ENCODE results near the gene PGAM4. TPM values are rescaled to one million over a fixed set of nuclear protein-coding genes. Genes with fewer than 3 reads are reported as not detected.

Gene PGAM4
- total RNA-seq, 1 experiment from 2014 or later = 0.46 TPM

DNA sequence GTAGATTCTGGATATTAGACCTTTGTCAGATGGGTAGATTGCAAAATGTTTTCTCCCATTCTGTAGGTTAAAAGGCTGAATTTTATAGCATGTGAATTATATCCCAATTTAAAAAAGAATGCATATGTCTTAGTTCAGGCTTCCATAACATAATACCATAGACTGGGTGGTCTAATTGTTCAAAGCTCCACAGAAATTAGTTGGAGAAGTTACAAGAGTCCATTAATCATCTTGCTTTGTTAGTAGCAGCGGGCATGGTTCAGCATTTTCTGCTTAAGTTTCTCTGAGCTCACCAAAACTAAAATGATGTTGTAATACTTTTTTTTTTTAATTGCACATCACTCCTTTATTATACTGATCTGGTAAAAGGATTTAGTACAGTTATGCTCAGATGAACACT, 1.8 kb downstream of the PGAM4 start:
- ChIA-PET CTCF (no interaction called here), POLR2A (no interaction called here)
- TF ChIP-seq ZMAT4 (CRISPR knock-in tag; IDR thresholded peaks at IDR 0.05) = no peak
- TF ChIP-seq TP53 (CRISPR knock-in tag; IDR thresholded peaks at IDR 0.05) = no peak
- TF ChIP-seq TEAD1 (CRISPR knock-in tag; IDR thresholded peaks at IDR 0.05) = no peak
- TF ChIP-seq E2F4 (CRISPR knock-in tag; IDR thresholded peaks at IDR 0.05; ENCODE audit: borderline replicate concordance, low read depth) = no peak
- TF ChIP-seq, protein P1, sequence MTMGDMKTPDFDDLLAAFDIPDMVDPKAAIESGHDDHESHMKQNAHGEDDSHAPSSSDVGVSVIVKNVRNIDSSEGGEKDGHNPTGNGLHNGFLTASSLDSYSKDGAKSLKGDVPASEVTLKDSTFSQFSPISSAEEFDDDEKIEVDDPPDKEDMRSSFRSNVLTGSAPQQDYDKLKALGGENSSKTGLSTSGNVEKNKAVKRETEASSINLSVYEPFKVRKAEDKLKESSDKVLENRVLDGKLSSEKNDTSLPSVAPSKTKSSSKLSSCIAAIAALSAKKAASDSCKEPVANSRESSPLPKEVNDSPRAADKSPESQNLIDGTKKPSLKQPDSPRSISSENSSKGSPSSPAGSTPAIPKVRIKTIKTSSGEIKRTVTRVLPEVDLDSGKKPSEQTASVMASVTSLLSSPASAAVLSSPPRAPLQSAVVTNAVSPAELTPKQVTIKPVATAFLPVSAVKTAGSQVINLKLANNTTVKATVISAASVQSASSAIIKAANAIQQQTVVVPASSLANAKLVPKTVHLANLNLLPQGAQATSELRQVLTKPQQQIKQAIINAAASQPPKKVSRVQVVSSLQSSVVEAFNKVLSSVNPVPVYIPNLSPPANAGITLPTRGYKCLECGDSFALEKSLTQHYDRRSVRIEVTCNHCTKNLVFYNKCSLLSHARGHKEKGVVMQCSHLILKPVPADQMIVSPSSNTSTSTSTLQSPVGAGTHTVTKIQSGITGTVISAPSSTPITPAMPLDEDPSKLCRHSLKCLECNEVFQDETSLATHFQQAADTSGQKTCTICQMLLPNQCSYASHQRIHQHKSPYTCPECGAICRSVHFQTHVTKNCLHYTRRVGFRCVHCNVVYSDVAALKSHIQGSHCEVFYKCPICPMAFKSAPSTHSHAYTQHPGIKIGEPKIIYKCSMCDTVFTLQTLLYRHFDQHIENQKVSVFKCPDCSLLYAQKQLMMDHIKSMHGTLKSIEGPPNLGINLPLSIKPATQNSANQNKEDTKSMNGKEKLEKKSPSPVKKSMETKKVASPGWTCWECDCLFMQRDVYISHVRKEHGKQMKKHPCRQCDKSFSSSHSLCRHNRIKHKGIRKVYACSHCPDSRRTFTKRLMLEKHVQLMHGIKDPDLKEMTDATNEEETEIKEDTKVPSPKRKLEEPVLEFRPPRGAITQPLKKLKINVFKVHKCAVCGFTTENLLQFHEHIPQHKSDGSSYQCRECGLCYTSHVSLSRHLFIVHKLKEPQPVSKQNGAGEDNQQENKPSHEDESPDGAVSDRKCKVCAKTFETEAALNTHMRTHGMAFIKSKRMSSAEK (CRISPR knock-in tag; IDR thresholded peaks at IDR 0.05; ENCODE audit: borderline replicate concordance) = no peak
- TF ChIP-seq PRRX2 (CRISPR knock-in tag; IDR thresholded peaks at IDR 0.05) = no peak
- TF ChIP-seq, protein P2, sequence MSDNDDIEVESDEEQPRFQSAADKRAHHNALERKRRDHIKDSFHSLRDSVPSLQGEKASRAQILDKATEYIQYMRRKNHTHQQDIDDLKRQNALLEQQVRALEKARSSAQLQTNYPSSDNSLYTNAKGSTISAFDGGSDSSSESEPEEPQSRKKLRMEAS (CRISPR knock-in tag; IDR thresholded peaks at IDR 0.05) = no peak
- TF ChIP-seq IRF1 (CRISPR knock-in tag; IDR thresholded peaks at IDR 0.05) = no peak
- no peak for TF ChIP-seq CBFB (CRISPR knock-in tag; IDR thresholded peaks at IDR 0.05; ENCODE audit: low read depth)
- TF ChIP-seq ZNF425 (CRISPR knock-in tag; conservative IDR thresholded peaks at IDR 0.05) = no peak
- TF ChIP-seq PRDM15 (CRISPR knock-in tag; IDR thresholded peaks at IDR 0.05) = no peak
- no peak for TF ChIP-seq ZNF423 (CRISPR knock-in tag; IDR thresholded peaks at IDR 0.05)
- TF ChIP-seq ZNF232 (CRISPR knock-in tag; IDR thresholded peaks at IDR 0.05) = no peak
- TF ChIP-seq HMGA2 (CRISPR knock-in tag; IDR thresholded peaks at IDR 0.05) = no peak
- no peak for TF ChIP-seq ZBTB21 (CRISPR knock-in tag; IDR thresholded peaks at IDR 0.05; ENCODE audit: borderline replicate concordance)
- no peak for TF ChIP-seq ATF2 (CRISPR knock-in tag; IDR thresholded peaks at IDR 0.05; ENCODE audit: borderline replicate concordance, low read depth)
- no peak for TF ChIP-seq FOXP1 (CRISPR knock-in tag; IDR thresholded peaks at IDR 0.05; ENCODE audit: borderline replicate concordance)
- no peak for TF ChIP-seq SP1 (CRISPR knock-in tag; conservative IDR thresholded peaks at IDR 0.05)
- no peak overlapping the region for H3K27ac Mint-ChIP-seq
- no peak for DNase-seq (ENCODE audit: low spot score)
- no peak overlapping the region for H3K4me3 Mint-ChIP-seq
- no peak for ATAC-seq
- no peaks in the 10 kb centered on the region for H3K36me3 Mint-ChIP-seq
- no peaks in the 10 kb centered on the region for H3K4me1 Mint-ChIP-seq
- H3K27me3 Mint-ChIP-seq (ENCODE audit: low read depth) = no peaks in the 10 kb centered on the region
- H3K9me3 Mint-ChIP-seq = no peaks in the 10 kb centered on the region
